HG03565 (cell line): ENCODE measurements around the gene APCDD1L.

Source experiments
- ATAC-seq: cut with Tn5 transposase; IDR thresholded peaks from one replicate; pipeline ENCODE4 v1.9.1; 2021; ENCODE audit warnings: mild to moderate bottlenecking, moderate library complexity; ENCODE audit not compliant: unreplicated experiment

Gene APCDD1L

DNA sequence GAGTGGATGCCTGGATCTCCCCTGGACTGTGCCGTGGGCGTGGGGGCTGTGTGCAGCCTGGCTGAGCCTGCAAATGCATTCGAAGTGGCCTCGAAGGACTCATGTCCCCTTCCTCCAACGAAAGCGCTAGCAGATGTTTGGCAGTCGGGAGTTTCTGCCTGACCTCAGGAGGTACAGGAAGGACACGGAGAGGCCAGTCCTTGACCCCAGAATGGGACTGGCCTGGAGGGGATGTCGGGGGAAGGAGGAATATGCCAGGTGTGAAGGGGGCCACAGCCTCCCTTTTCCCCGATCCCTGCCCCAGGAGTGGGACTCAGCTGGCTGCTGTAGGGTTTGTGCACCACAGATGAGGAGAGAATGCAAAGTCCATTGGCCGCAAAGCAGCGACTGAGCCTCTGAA lies 45.6 kb downstream of the APCDD1L start:
- no peak for ATAC-seq

DNA sequence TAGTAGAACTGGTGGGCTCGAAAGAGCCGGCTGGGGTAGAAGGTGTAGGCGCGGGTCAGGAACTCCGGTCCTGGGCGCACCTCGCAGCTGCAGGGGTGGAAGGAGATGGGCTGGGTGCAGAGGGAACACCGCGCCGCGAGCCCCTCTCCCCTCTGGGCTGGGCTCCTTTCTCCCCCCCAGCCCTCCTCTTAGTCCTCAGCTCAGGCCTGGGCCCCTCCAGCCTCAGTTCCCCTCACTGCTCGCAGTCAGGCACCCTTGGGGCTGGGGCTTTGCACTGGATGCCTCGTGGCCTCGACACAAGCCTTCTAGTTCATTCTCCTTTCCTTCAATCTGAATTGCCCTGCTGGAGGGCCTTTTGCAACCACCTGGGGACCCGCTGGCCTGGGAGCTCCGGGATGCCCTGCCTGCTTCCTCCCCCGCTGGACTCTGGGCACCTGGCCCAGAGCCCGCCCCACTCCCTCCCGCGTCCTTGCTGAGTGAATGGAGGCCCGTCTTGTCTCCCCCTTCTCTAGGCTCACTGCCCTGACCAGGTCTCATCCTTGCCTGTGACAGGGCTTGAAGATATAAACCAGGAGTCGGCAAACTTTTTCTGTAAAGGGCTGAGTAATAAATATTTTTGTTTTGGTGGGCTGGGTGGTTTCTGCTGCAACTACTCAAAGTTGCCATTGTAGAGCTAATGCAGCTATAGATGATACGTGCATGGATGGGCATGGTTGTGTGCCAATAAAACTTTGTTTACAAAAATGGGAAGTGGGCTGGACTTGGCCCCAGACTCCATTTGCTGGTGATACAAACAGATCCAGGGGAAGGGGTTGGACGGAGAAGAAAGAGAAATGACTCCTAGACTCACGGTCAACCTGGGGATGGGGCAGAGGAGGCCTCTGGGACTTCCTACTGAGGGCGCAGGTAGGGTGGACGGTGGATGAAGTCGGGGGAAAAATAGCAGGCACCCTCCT lies 47.3 kb downstream of the APCDD1L start:
- no peak for ATAC-seq

DNA sequence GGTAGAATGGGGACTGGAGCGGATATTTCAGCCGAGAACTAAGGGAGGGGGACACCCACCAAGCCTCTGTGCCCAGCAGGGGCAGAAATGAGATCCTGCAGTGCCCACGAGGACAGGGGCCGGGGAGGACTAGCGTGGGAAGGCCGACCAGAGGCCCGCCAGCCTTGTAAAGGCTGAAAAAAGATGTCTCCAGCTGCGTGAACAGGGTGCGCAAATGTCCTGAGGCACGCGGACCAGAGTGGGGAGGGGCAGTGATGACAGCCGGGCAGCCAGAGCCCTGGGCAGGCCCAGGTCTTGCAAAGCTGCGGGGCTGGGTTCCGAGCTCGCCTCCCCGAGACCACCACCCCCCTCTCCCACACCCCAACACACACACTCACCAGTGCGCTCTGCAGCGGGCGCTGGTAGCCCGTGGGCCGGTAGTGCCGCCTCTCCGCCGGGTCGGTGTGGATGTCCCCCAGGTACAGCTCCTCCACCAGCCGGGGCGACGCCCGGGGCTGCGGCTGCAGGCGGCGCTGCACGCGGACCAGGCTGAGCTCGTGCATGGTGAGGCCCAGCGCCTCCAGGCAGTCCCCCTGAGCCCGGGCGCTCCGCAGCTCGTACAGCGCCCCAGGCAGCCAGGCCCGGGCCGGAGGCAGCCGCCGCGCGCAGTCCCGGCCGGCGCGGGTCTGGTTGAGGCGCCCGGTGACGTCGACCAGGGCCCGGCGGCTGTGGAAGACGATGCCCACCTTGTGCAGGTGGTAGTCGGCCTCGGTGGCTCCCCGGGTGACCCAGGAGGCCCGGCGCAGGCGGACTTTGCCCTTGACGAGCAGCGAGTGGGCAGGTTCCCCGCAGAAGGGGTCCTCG lies 48.2 kb downstream of the APCDD1L start:
- ATAC-seq: no peak

- ATAC-seq: no peak
Measured at GRCh38 chr20:58466095-58466708, 49.0 kb downstream of the APCDD1L start.

- ATAC-seq: no peak
Measured at GRCh38 chr20:58464838-58465237, 50.4 kb downstream of the APCDD1L start.

DNA sequence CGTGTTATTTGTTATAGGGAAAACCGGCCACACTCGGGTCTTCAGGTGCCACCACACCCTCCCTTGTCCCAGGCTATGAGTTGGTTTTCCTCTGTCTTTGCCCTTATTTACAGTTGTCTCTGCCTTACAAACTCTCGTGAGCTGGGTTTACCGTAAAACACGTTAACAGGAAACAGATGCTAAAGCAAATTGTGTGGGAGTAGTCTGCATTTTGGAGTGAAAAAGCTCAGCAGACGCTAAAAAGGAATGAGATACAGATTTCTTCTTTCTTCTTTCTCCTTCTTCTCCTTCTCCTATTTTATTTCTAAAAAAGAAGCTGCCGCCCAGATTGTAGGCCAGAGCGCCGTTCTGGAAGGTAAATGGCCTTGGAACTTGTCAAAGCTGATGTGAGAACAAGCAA lies 51.9 kb downstream of the APCDD1L start:
- ATAC-seq: no peak

GRCh38 chr20:58461899-58462298 lies 53.3 kb downstream of the APCDD1L start:
- no peak for ATAC-seq

DNA sequence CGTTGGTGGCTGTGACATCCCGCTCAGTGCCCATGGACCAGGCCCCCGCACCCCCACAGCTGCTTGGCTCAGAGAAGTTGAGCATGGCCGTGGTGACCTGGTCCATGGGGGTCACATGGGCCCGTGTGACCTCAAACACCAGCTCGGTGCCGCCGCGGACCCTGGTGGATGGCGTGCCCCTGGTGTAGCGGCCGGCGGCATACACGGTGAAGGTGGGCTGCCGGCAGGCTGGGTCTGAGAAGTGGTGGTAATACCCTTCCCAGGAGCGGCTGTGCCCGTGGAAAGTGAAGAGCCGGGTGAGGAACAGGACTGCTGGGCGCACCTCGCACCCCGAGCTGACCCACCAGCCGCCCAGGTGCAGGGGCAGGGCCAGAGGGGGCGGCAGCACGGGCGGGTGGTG lies 54.1 kb downstream of the APCDD1L start:
- ATAC-seq: no peak

DNA sequence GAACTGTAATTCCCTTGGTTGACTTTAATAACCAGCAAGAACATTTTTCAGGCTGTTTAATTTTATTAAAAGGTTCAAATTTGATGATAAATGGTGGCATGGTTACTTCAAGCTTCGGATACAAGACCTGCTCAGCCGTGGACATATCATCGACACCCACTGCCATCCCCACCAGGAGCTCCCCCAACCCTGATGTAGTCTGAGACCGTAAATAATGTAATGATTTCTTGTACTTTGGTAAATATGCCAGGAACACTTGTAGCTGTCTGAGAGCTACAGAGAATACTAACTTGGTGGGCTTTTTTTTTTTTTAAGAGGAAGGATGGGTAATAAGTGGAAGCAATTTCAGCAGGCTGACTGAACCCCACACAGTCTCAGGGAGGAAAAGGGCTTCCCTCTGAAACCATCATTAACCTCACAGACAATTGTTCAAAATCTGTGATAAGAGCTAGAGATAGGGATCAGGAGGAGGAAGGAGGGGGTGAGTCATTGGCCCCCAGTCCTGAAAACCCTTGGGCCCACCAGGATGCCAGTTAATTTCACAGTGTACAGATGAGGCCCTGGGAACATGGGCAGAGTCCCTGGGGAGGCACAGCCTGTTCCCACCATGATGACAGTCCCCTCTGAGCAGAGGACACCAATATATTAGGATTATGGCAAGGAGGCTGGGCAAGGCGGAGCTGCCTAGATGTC lies 56.0 kb downstream of the APCDD1L start:
- peak; percentile 3 for ATAC-seq

DNA sequence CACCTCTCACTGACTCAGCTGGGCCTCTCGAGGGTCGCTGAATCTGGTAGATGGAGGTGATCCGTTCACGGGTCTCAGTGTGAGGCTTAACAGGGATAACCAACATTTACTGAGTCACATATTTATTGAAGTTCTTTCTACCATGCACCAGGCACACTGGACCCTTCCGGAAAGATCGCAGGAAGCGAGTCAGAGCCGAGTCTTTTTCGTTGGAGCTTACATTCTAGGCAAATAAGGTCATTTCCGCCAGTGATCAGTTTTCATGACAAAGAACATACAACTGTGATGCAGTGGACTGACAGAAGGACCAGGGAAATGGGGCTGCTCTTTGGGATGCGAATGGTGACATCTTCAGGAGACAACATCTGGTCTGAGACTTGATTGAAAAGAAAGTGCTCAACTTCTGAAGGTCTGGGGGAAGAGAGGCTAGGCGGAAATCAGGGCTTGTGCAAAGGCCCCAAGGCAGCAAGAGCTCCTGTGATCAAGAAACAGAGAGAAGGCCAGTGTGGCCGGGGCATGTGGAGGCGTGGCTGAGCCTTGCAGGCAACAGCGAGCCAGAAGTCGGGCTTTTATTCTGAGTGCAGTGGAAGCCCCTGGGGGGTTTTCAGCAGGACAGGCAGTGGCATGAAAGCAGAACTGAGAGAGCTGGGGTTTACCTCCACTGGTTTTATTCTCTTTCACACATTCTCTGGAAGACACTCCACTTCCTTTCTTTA lies 56.7 kb downstream of the APCDD1L start:
- ATAC-seq: peak; percentile 94

GRCh38 chr20:58457083-58457695 lies 58.0 kb downstream of the APCDD1L start:
- no peak for ATAC-seq

GRCh38 chr20:58454460-58454859 lies 60.7 kb downstream of the APCDD1L start:
- no peak for ATAC-seq

DNA sequence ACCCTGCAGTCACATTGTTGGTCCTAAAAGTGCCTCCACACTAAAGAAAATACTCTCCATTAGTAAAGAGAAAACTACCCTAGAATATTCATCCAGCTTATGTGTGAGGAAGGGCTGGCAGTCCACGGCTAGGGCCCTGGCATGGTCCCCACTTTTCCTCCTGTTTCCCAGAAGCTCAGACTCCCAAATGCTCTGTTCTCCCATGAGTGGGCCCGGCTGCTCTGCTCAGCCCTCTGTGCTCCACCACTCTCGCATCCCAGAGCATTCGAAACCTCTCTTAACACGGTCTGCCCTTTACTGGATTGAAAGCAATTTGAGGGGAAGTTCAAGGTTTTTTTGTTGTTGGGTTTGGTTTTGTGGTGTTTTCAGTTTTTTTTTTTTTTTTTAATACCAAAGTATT lies 61.8 kb downstream of the APCDD1L start:
- no peak for ATAC-seq

DNA sequence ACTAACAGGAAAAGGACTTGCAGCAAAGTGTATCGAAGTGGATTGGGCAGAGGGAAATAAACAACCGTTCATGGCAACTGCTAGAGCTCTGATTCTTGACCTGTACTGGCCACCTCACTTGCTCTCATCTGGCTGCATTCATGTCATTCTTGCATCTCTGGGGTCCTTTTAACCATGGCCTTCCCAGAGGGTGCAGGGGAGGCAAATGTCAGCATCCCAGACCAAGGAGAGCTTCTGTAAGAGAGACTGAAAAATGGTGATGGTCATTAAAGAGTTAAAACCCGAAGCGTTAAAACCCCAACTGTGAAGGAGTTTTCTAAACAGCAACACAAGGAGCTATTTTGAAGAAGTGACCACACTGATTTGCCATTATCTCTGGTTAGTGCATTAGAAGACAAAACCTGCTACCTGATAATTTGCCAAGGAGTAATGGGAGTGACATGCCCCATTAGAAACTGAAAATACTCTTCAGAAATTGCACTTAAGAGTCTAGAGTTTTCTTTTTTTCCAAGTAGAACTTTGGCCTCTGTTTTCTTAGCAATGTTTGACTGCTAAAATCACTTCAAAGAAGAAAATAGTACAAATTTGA lies 62.4 kb downstream of the APCDD1L start:
- ATAC-seq: no peak

DNA sequence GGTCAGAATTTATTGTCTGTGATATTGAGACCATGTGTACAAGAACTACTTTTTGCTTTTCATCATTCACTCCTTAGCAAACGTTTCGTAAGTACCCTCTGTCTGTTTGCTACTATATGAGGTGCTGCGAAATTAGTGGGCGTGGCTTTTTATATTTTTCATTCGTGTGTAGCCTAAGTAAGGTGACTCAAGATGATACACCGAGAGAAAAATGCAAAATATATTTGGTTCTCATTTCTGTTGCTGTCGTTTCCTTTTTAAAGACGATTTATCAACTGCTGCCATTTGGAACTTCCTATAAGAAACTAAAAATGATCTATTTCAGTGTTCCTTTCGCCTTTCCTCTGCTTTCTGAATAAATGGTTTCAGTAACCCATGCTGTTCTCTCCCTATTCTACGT lies 64.9 kb downstream of the APCDD1L start:
- peak; percentile 38 for ATAC-seq

GRCh38 chr20:58449681-58450221 lies 65.4 kb downstream of the APCDD1L start:
- no peak for ATAC-seq

- ATAC-seq: no peak
Measured at GRCh38 chr20:58448958-58449357, 66.2 kb downstream of the APCDD1L start.

GRCh38 chr20:58447511-58448391 lies 67.4 kb downstream of the APCDD1L start:
- no peak for ATAC-seq
